ENCODE data around the gene ADARB1.
A peak's percentile ranks its signal among the peaks of the same experiment; 100 is the strongest.

The ADARB1 gene

GRCh38 chr21:45207839-45208626, 133.7 kb downstream of the ADARB1 start:
- no peak for DNase-seq (ENCODE audit: low read depth)

GRCh38 chr21:45208627-45208951, 134.2 kb downstream of the ADARB1 start:
- peak; percentile 50 for DNase-seq (ENCODE audit: low read depth)

GRCh38 chr21:45209046-45209445, 134.7 kb downstream of the ADARB1 start:
- peak; percentile 82 for DNase-seq (ENCODE audit: low read depth)

GRCh38 chr21:45209685-45210284, 135.4 kb downstream of the ADARB1 start:
- DNase-seq (ENCODE audit: low read depth) = no peak

- no peak for DNase-seq (ENCODE audit: low read depth)
These were observed 136.1 kb downstream of the ADARB1 start for GRCh38 chr21:45210461-45210983.

GRCh38 chr21:45211661-45212060, 137.3 kb downstream of the ADARB1 start:
- no peak for DNase-seq (ENCODE audit: low read depth)

GRCh38 chr21:45213392-45213791, 139.0 kb downstream of the ADARB1 start:
- DNase-seq (ENCODE audit: low read depth) = no peak

GRCh38 chr21:45215213-45215612, 140.8 kb downstream of the ADARB1 start:
- DNase-seq (ENCODE audit: low read depth) = no peak

- DNase-seq (ENCODE audit: low read depth) = no peak
These were observed 142.6 kb downstream of the ADARB1 start for GRCh38 chr21:45217010-45217409.

- peak; percentile 18 for DNase-seq (ENCODE audit: low read depth)
These were observed 145.1 kb downstream of the ADARB1 start for GRCh38 chr21:45219517-45219916.

GRCh38 chr21:45220071-45220481, 145.7 kb downstream of the ADARB1 start:
- peak; percentile 57 for DNase-seq (ENCODE audit: low read depth)

GRCh38 chr21:45220714-45221490, 146.5 kb downstream of the ADARB1 start:
- no peak for DNase-seq (ENCODE audit: low read depth)

- no peak for DNase-seq (ENCODE audit: low read depth)
These were observed 147.6 kb downstream of the ADARB1 start for GRCh38 chr21:45222001-45222400.

- DNase-seq (ENCODE audit: low read depth) = no peak
These were observed 149.1 kb downstream of the ADARB1 start for GRCh38 chr21:45223236-45224185.

- no peak for DNase-seq (ENCODE audit: low read depth)
These were observed 150.0 kb downstream of the ADARB1 start for GRCh38 chr21:45224189-45224938.

GRCh38 chr21:45225041-45225740, 150.8 kb downstream of the ADARB1 start:
- no peak for DNase-seq (ENCODE audit: low read depth)

- DNase-seq (ENCODE audit: low read depth) = no peak
These were observed 151.5 kb downstream of the ADARB1 start for GRCh38 chr21:45225741-45226327.

- no peak for DNase-seq (ENCODE audit: low read depth)
These were observed 152.4 kb downstream of the ADARB1 start for GRCh38 chr21:45226540-45227326.

GRCh38 chr21:45227735-45228134, 153.4 kb downstream of the ADARB1 start:
- no peak for DNase-seq (ENCODE audit: low read depth)

Measured in iris pigment epithelial cell (primary cell).